Measurements from ENCODE around the gene DNAJC15. TPM values are rescaled to one million over a fixed set of nuclear protein-coding genes. Genes with fewer than 3 reads are reported as not detected.

Gene DNAJC15
- total RNA-seq, 4 donors from 2014 or later = 11.0 to 18.3 (median 12.5) TPM

GRCh38 chr13:43122791-43123190, 99.4 kb downstream of the DNAJC15 start:
- Histone ChIP-seq H3K27me3 (no peaks in the 10 kb centered on the region), H3K4me3 (replicated peaks in 1 of 3) (no peak overlapping the region), H3K4me1 (no peaks in the 10 kb centered on the region), H3K9me3 (no peaks in the 10 kb centered on the region), H3K27ac (no peak overlapping the region), H3K36me3 (no peaks in the 10 kb centered on the region)
- intact Hi-C loops (cut with DNase I) = no loop called here
- DNase-seq = no peak
- 80 to 81% methylated on average over 6 of the region's 6 CpGs for WGBS, 2 donors
- TF ChIP-seq, protein P1, sequence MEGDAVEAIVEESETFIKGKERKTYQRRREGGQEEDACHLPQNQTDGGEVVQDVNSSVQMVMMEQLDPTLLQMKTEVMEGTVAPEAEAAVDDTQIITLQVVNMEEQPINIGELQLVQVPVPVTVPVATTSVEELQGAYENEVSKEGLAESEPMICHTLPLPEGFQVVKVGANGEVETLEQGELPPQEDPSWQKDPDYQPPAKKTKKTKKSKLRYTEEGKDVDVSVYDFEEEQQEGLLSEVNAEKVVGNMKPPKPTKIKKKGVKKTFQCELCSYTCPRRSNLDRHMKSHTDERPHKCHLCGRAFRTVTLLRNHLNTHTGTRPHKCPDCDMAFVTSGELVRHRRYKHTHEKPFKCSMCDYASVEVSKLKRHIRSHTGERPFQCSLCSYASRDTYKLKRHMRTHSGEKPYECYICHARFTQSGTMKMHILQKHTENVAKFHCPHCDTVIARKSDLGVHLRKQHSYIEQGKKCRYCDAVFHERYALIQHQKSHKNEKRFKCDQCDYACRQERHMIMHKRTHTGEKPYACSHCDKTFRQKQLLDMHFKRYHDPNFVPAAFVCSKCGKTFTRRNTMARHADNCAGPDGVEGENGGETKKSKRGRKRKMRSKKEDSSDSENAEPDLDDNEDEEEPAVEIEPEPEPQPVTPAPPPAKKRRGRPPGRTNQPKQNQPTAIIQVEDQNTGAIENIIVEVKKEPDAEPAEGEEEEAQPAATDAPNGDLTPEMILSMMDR (IDR thresholded peaks at IDR 0.05) = no peak
- no peak for TF ChIP-seq POLR2A (IDR thresholded peaks at IDR 0.05)

GRCh38 chr13:43123856-43124255, 100.5 kb downstream of the DNAJC15 start:
- intact Hi-C loops (cut with DNase I) = no loop called here
- H3K9me3 ChIP-seq = no peaks in the 10 kb centered on the region
- H3K36me3 ChIP-seq = no peaks in the 10 kb centered on the region
- TF ChIP-seq, protein P1 (IDR thresholded peaks at IDR 0.05) = no peak
- no peak for TF ChIP-seq POLR2A (IDR thresholded peaks at IDR 0.05)
- DNase-seq = no peak
- H3K4me3 ChIP-seq (replicated peaks in 1 of 3) = no peak overlapping the region
- H3K27me3 ChIP-seq = no peaks in the 10 kb centered on the region
- WGBS, 2 donors = 89 to 99% methylated on average over 6 of the region's 6 CpGs
- no peaks in the 10 kb centered on the region for H3K4me1 ChIP-seq
- H3K27ac ChIP-seq = no peak overlapping the region

DNA sequence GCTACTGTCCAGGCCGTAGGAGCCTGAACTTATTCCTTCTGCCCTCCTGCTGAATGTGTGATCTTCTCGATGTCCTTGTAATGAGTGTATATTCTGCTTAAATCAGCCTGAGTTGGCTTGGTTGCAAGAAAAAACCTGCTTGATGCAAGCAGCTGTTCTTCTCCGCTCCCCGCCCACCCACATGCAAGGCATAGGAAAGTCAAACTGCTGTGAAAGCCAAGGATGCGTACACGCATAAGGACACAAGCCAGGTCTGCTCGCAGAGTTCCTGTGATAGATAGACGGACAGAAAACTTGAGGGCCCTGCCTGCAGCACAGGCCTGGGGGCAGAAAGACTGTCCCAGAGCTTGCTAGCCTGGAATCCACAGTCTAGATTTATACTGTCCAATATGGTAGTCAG, 101.1 kb downstream of the DNAJC15 start:
- DNase-seq = no peak
- intact Hi-C loops (cut with DNase I) = no loop called here
- WGBS, 2 donors = 84 to 90% methylated on average over 8 of the region's 8 CpGs
- no peak for TF ChIP-seq POLR2A (IDR thresholded peaks at IDR 0.05)
- TF ChIP-seq, protein P1 (IDR thresholded peaks at IDR 0.05) = no peak
- no peaks in the 10 kb centered on the region for H3K27me3 ChIP-seq
- H3K4me1 ChIP-seq = no peaks in the 10 kb centered on the region
- H3K27ac ChIP-seq = no peak overlapping the region
- no peaks in the 10 kb centered on the region for H3K36me3 ChIP-seq
- H3K4me3 ChIP-seq (replicated peaks in 1 of 3) = no peak overlapping the region
- H3K9me3 ChIP-seq = no peaks in the 10 kb centered on the region

DNA sequence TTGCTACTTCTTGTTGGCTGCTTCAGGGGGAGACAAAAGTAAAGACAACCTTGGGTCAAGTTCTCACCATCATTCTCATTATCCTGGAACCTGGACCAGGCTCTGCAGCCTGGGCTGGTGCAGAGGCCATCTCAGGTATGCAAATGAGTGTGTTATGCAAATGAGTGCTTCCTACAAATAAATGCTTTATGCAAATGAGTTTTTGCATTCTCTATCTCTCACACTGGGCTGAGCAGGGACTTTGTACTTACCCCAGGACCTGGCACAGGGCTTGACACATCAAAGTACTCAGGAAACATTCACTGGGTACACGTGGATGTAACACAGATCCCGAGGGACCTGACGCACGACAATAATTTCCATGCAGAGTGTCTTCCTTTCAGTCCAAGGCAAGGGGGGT, 103.0 kb downstream of the DNAJC15 start:
- WGBS, 2 donors = 69 to 81% methylated on average over 4 of the region's 4 CpGs
- Histone ChIP-seq H3K36me3 (no peaks in the 10 kb centered on the region), H3K4me3 (replicated peaks in 1 of 3) (no peak overlapping the region), H3K27me3 (no peaks in the 10 kb centered on the region), H3K9me3 (no peaks in the 10 kb centered on the region), H3K4me1 (no peaks in the 10 kb centered on the region), H3K27ac (no peak overlapping the region)
- intact Hi-C loops (cut with DNase I) = no loop called here
- no peak for DNase-seq
- TF ChIP-seq, protein P1 (IDR thresholded peaks at IDR 0.05) = no peak
- TF ChIP-seq POLR2A (IDR thresholded peaks at IDR 0.05) = no peak

GRCh38 chr13:43127103-43127798, 103.9 kb downstream of the DNAJC15 start:
- Histone ChIP-seq H3K9me3 (no peaks in the 10 kb centered on the region), H3K4me3 (replicated peaks in 1 of 3) (no peak overlapping the region), H3K4me1 (no peaks in the 10 kb centered on the region), H3K27ac (no peak overlapping the region), H3K36me3 (no peaks in the 10 kb centered on the region), H3K27me3 (no peaks in the 10 kb centered on the region)
- TF ChIP-seq POLR2A (IDR thresholded peaks at IDR 0.05) = no peak
- TF ChIP-seq, protein P1 (IDR thresholded peaks at IDR 0.05) = no peak
- intact Hi-C loops (cut with DNase I) = no loop called here
- WGBS, 2 donors = 70 to 75% methylated on average over 9 of the region's 9 CpGs
- DNase-seq = no peak

Data from thyroid gland (tissue), 4 donors.